Activated B cell treated with CpG ODN at 0.5 μM for 24 hours (primary cell): ENCODE results near the gene ADAM8. TPM values are rescaled to one million over a fixed set of nuclear protein-coding genes. Genes with fewer than 3 reads are reported as not detected.
"Not testable (repeated sequence)": the region's sequence is repeated elsewhere in the genome, so short reads cannot be mapped to it uniquely, and the experiment has no call there.

Experiments
- ATAC-seq: fragments of 200-7000 bp; cut with Tn5 transposase; one replicate; pipeline ENCODE4 v1.10.0; 2021; ENCODE audit warnings: low read depth, mild to moderate bottlenecking, moderate library complexity
- CTCF ChIA-PET: fragments of 350-600 bp; sonication (Branson Sonifier 250); formaldehyde crosslinking; loops from one replicate; lab custom pipeline; 2021; ENCODE audit warnings: antibody characterized with exemption; lab: Charles Lee
- POLR2A ChIA-PET: fragments of 350-600 bp; sonication (Branson Sonifier 250); formaldehyde crosslinking; loops from one replicate; lab custom pipeline; 2021; ENCODE audit warnings: antibody characterized with exemption; lab: Charles Lee
- DNase-seq: peaks from one replicate; pipeline ENCODE4 v3.0.0; 2022
- H3K27ac Mint-ChIP-seq: one replicate; pipeline ENCODE4 v1.8.0; 2020; ENCODE audit warnings: mixed read lengths
- H3K27me3 Mint-ChIP-seq: one replicate; pipeline ENCODE4 v1.8.0; 2021; ENCODE audit warnings: mixed read lengths
- H3K36me3 Mint-ChIP-seq: one replicate; pipeline ENCODE4 v1.8.0; 2021; ENCODE audit warnings: low read depth, mixed read lengths
- H3K4me1 Mint-ChIP-seq: one replicate; pipeline ENCODE4 v1.8.0; 2021; ENCODE audit warnings: mixed read lengths
- H3K4me3 Mint-ChIP-seq: one replicate; pipeline ENCODE4 v1.8.0; 2020; ENCODE audit warnings: mild to moderate bottlenecking, mixed read lengths
- H3K9me3 Mint-ChIP-seq: one replicate; pipeline ENCODE4 v1.8.0; 2020; ENCODE audit warnings: mixed read lengths
- CTCF ChIP-seq: fragments of 200-600 bp; IDR thresholded peaks from one replicate; pipeline ENCODE4 v1.8.0; 2022; ENCODE audit warnings: antibody characterized with exemption, mild to moderate bottlenecking
- intact Hi-C: fragments of 100-400 bp; cut with micrococcal nuclease; formaldehyde crosslinking; loops from one replicate; pipeline ENCODE4 v1.15.1; 2024
- total RNA-seq: library from RNA; stranded (reverse); gene quantifications from 2 replicates; pipeline ENCODE4 v1.2.3, GENCODE V29; 2022

ADAM8 gene
- total RNA-seq, 1 donor from 2014 or later = 152 TPM

GRCh38 chr10:133224756-133225372 lies 51.8 kb downstream of the ADAM8 start:
- CTCF ChIA-PET = no interaction called here
- ATAC-seq (no peak), DNase-seq (no peak)
- POLR2A ChIA-PET = no interaction called here
- H3K27me3 Mint-ChIP-seq = peaks cover 43% of the 10 kb centered on the region
- no peak overlapping the region for H3K27ac Mint-ChIP-seq
- no peak overlapping the region for H3K4me3 Mint-ChIP-seq
- H3K9me3 Mint-ChIP-seq = no peaks in the 10 kb centered on the region
- intact Hi-C loops = no loop called here
- no peak for TF ChIP-seq CTCF
- H3K36me3 Mint-ChIP-seq = no peaks in the 10 kb centered on the region
- peaks cover 19% of the 10 kb centered on the region for H3K4me1 Mint-ChIP-seq

GRCh38 chr10:133224076-133224475 lies 52.6 kb downstream of the ADAM8 start:
- DNase-seq (no peak), ATAC-seq (no peak)
- Mint-ChIP-seq H3K27ac (no peak overlapping the region), H3K4me3 (no peak overlapping the region), H3K9me3 (no peaks in the 10 kb centered on the region), H3K27me3 (peaks cover 39% of the 10 kb centered on the region), H3K36me3 (no peaks in the 10 kb centered on the region), H3K4me1 (peaks cover 13% of the 10 kb centered on the region)
- no peak for TF ChIP-seq CTCF
- CTCF ChIA-PET = no interaction called here
- POLR2A ChIA-PET = no interaction called here
- intact Hi-C loops = no loop called here

GRCh38 chr10:133221756-133222155 lies 54.9 kb downstream of the ADAM8 start:
- ATAC-seq, POLR2A ChIA-PET, DNase-seq, CTCF ChIA-PET, H3K4me3 Mint-ChIP-seq, H3K27ac Mint-ChIP-seq, H3K9me3 Mint-ChIP-seq, H3K36me3 Mint-ChIP-seq, intact Hi-C loops: not testable (repeated sequence)
- Mint-ChIP-seq H3K27me3 (peaks cover 24% of the 10 kb centered on the region), H3K4me1 (peaks cover 11% of the 10 kb centered on the region)

GRCh38 chr10:133221331-133221730 lies 55.3 kb downstream of the ADAM8 start:
- ChIA-PET POLR2A (no interaction called here), CTCF (no interaction called here)
- Mint-ChIP-seq H3K4me1 (peaks cover 10% of the 10 kb centered on the region), H3K27me3 (peaks cover 20% of the 10 kb centered on the region), H3K36me3 (no peaks in the 10 kb centered on the region), H3K9me3 (no peaks in the 10 kb centered on the region), H3K4me3 (no peak overlapping the region), H3K27ac (no peak overlapping the region)
- ATAC-seq (no peak), DNase-seq (no peak)
- intact Hi-C loops = no loop called here
- no peak for TF ChIP-seq CTCF

- no peak for TF ChIP-seq CTCF
- H3K27me3 Mint-ChIP-seq = peaks cover 17% of the 10 kb centered on the region
- CTCF ChIA-PET = no interaction called here
- DNase-seq = no peak
- no peak overlapping the region for H3K27ac Mint-ChIP-seq
- intact Hi-C loops = no loop called here
- H3K4me1 Mint-ChIP-seq = no peaks in the 10 kb centered on the region
- ATAC-seq = no peak
- POLR2A ChIA-PET = no interaction called here
- H3K4me3 Mint-ChIP-seq = no peak overlapping the region
- no peaks in the 10 kb centered on the region for H3K36me3 Mint-ChIP-seq
- no peaks in the 10 kb centered on the region for H3K9me3 Mint-ChIP-seq
These were observed 56.9 kb downstream of the ADAM8 start for GRCh38 chr10:133219782-133220181.

GRCh38 chr10:133218891-133219290 lies 57.8 kb downstream of the ADAM8 start:
- H3K36me3 Mint-ChIP-seq = no peaks in the 10 kb centered on the region

More at GRCh38 chr10:133218891-133219290, 57.8 kb downstream of the ADAM8 start:
- DNase-seq (no peak), ATAC-seq (no peak)
- H3K27me3 Mint-ChIP-seq = peaks cover 12% of the 10 kb centered on the region
- POLR2A ChIA-PET = no interaction called here
- intact Hi-C loops = no loop called here
- CTCF ChIA-PET = no interaction called here
- no peaks in the 10 kb centered on the region for H3K4me1 Mint-ChIP-seq
- no peaks in the 10 kb centered on the region for H3K9me3 Mint-ChIP-seq
- TF ChIP-seq CTCF = no peak
- no peak overlapping the region for H3K4me3 Mint-ChIP-seq
- no peak overlapping the region for H3K27ac Mint-ChIP-seq
